LHCN-M2 (cell line): ENCODE measurements around the gene KCND3. TPM values are rescaled to one million over a fixed set of nuclear protein-coding genes. Genes with fewer than 3 reads are reported as not detected.
A peak's percentile ranks its signal among the peaks of the same experiment; 100 is the strongest.

ENCODE experiments used
- DNase-seq: peaks from one replicate; pipeline ENCODE4 v3.0.0-alpha.2; 2012; ENCODE audit warnings: low read depth
- total RNA-seq: library from RNA; depleted of rRNA; stranded (reverse); fragments of >200 nt; gene quantifications from 2 replicates; pipeline ENCODE4 v1.2.3, GENCODE V29; 2014

KCND3 gene
- total RNA-seq, 1 experiment from 2014 or later = not detected

GRCh38 chr1:111988743-111989453, 570 bp downstream of the KCND3 start:
- no peak for DNase-seq

DNA sequence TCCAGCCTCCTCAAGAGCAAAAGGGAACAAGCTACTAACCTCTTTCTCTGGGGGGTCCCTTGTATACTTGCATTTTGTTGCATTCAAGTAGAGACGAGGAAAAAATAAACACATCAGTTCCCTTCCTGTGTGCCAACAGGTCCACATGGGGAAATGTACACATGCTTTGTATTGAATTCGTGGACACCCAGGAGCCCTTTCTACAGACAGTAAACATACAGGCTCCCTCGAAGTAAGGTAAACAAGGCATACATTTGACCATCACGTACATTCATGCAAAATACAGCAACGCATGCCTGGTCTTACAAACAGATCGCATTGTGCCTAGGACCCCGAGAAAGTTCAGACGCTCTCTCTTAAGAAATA, 1.1 kb downstream of the KCND3 start:
- DNase-seq = no peak

DNA sequence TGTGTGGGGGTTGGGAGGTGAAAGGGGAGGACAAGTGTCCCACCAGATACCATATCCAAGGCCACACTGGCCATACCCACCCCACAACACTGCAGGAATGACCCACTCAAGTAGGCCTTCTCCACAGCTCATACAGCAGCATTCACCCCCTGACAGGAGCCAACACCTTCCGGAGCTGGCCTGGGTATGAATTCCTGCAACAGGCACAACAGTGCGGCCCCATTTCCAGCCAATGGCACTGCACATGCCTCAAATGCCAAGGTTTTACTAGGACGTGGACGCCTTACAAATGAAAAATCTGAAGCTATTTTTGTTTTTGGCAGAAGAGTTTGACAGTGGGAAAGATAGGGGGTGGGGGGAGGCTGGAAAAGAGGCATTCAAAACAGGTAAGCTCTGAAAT, 2.0 kb downstream of the KCND3 start:
- no peak for DNase-seq

- DNase-seq = no peak
Observed at GRCh38 chr1:111983500-111983899, 6.0 kb downstream of the KCND3 start.

DNA sequence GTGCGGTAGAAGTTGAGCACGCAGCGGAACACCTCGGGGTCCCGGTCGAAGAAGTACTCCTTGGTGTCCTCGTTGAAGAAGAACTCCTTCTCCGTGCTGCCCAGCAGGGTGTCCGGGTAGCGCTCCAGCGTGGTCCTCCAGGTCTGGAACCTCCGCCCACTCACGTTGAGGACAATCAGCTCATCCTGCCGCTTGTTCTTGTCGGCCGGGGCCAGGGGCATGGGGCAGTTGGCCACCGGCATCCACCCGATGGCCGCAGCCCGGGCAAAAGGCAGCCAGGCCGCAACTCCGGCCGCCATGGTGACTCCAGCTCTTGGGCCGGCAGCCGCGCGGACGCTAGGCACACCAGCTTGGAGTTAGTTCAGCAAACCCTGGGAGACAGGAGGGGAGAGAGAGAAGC, 7.0 kb downstream of the KCND3 start:
- DNase-seq = no peak

DNA sequence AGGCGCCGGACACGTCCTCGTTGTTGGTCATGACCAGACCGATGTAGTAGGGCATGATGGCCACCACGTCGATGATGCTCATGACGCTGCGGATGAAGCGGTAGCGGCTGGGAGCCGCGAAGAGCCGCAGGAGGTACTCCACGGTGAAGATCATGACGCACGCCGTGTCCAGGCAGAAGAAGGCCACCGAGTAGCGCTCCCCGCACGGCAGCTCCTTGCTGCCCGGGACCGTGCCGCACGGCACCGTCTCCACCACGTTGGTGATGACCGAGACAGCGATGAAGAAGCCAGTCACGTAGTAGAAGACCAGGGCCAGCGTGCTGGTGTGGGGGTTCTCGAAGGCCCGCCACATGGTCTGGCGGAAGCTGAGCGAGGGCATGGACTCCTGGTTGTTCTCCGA, 7.6 kb downstream of the KCND3 start:
- no peak for DNase-seq

DNA sequence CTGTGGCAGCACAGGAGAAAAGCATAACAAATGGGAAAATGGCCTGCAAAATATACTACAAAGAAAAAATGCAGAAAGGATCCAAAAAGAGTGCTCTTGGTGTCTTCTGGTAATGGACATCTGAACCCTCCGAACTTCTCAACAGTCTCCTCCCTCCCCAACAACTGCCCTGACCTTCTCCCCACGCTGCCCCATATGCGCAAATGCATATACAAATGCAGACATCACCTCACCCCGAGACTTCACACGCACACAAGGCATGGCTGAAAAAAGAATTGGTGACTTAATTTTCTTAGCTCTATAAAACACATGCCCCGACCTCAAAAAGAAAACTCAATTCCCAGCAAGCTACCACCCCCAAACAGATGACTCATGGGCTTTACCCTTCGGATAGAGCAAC, 8.4 kb downstream of the KCND3 start:
- DNase-seq = no peak

DNA sequence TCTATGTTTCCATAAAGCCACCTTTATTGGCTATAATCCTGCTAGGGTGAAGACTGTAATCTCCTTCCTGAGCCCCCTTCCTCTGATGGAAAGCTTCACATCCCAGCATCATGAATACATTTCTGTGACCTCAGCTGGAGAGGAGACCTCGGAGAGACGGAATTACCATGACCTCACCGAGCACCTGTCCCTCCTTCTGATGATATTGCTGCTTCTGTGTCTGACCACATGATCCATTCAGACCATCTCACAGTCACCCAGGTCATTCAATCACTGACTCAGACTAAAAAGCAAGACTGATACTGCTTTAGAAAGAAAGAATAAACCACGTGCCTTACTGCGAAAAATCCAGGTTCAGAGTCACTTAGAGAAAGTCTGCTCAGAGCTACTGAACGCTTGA, 8.8 kb downstream of the KCND3 start:
- no peak for DNase-seq

- no peak for DNase-seq
Observed at GRCh38 chr1:111978695-111979094, 10.8 kb downstream of the KCND3 start.

DNA sequence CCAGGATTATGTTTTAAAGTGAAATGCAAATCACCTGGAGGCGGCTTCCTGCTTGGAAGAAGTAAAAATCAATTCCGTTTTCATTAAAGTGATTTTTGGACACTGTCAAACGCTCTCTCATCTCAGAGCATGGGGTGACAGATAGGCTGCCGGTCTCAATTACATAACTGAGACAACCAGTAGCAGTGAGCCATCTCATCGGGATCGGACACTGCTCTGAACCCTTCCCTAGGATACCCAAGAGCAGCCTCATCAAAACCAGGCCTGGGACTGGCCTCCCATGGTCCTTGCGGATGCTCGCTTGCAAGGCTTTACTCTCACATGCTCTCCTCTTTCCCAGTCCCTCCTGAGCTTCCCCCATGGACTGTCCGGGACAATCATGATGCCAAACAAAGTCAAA, 12.1 kb downstream of the KCND3 start:
- DNase-seq = no peak

DNA sequence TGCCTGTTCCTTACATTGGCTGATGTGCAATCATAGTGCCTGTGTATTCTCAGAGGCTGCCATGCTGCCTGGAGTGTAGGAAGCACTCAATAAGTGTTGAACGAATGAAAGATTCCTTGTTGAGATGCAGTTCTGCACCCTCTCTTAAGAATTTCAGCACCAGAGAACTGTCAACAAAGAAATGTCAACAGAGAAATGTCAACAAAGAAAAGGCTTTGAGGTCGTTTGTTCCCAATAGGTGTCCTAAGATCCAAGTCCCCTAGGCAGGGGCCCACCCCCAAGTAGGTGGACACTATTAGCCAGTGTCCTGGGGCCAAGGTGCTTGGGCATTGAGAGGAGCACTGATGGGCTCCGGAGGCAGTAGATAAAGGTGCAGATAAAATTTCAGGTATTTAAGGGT, 12.6 kb downstream of the KCND3 start:
- DNase-seq = no peak

DNA sequence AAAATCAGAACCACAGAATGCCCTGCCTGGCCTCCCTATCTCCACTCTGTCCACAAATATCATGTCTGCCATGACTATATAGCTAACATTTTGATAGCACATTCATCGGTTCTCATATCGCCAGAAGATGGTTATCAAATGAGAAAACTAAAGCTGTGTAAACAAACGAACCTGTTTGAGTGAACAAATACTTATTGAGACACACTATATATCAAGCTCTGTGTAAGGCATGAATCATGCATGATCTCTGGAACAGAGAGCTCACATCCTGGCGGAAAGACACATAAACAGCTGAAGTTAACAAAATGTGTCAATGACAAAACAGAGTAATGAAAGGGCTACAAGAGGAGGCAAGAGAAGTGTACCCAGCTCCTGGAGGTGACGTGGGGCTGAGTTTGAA, 13.1 kb downstream of the KCND3 start:
- peak; percentile 8 for DNase-seq

DNA sequence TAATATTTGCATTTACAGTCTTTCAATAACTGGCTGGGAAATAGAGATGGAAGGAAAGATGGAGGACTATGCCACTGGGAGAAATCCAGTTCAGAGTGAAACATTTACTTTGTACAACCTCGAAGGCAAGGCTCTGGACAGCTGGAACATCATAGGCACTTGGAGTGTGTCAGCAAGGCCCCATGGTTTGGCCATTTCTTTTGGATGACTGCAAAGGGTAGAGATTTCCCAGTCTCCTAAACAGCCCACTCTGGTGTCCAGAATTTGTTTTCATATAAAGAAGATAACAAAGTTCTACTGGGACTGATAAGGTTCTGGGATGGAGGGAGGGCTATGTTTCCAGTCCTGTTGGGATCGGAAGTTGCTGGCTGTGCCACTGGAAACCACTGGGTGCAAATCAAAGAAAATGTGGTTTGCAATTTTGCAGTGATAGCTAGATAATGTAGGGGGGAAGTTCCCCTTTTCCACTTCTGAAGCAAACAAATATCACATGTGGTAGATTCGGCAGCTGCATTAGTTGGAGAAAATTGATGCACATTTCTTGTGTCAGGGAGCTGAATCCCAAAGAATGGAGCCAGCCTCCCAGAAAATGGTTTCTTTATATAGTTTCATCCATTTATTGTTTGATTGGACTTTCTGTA, 16.2 kb downstream of the KCND3 start:
- no peak for DNase-seq

DNA sequence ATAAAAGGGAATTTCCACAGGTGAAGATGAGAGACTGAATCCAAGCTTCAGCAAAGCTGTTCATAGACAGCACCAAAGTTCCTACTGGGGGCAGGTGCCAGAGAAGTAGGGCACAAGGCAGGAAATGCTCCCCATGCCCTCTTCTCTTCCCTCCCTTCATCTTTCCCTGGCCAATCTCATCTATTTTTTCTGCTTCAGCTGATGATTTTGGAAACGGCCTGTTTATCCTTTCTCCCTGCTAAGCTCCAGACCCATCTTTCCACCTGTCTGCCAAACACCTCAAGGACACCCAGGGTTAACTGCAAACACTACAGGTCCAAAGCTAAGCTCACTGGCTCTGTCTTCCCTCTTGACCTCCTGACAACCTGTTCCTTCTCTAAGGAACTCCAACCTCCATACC, 18.1 kb downstream of the KCND3 start:
- no peak for DNase-seq

- DNase-seq = no peak
Observed at GRCh38 chr1:111968511-111968910, 21.0 kb downstream of the KCND3 start.

DNA sequence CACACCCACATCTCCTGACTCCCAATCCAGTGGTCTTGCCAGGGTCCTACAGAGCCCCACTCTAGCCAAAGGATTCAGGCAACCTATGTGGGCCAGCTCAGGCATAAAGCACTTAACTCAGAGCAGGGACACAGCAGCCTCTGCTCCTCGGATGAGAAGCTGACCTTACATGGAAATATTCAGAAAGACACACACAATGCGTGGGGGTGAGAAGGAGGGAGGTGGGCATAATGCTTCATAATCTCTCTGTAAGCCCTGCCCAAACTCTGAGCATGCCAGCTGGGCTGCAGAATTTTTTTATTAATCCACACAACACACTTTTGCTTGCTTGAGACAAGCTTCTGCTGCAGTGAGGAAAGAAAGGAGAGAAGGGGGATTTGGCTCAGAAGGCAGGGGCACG, 21.6 kb downstream of the KCND3 start:
- no peak for DNase-seq

DNA sequence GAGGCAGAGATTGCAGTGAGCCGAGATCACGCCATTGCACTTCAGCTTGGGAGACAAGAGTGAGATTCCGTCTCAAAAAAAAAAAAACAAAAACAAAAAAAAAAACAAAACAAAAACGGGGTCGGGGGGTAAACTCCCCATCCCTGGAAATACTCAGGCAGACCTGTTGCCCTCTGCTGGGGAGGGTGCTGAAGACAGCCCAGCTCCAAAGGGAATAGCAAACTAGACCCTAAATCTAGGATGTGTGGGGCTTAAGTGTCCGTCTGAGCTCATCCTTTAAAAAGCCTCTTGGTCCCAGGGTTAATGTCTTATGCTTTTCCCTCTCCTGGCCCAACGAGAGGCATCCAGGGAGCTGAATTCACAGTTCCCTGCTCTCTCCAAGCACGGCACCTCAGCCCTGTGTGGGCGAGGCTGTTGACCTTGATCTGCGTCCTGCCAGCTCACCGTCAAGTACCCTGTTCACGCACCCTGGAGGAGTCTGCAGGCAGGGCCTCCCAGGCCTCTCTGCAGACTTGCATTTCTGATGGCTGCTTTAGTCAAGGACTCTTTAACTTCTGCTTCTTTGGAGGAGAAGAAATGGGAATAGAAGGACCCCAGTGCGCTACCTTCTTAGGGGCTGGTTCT, 22.3 kb downstream of the KCND3 start:
- no peak for DNase-seq

DNA sequence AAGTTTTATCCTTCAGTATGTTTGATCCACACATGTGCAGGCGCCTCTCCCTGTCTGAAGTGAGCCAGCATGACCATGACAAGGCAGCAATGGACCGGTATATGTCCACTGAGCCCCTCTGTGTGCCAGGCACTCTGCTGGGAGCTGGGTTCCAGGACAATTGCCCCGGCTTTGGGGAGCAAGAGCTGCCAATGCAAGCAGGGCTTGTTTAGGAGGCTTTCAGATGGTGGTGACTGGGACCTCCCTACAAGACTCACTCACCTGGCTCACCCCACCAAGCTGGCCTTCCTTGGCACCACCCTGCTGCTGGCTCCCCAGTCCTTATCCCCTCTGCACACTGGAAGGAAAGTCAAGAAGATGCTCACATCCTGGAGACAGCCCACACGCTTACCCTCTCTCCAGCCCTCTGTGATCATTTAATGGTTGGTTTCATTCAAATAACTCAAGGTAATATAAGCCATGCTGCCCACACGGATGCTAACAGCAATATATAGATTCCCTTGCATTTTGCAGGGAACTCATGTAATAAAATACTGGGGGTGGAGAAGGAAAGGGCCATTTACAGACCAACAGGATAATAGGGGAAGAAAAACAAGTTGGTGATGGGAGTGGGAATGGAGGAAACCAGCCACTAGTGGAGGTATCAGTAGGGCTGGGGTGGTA, 23.6 kb downstream of the KCND3 start:
- no peak for DNase-seq

- no peak for DNase-seq
Observed at GRCh38 chr1:111963985-111964738, 25.3 kb downstream of the KCND3 start.

- DNase-seq = no peak
Observed at GRCh38 chr1:111961773-111962565, 27.5 kb downstream of the KCND3 start.

- no peak for DNase-seq
Observed at GRCh38 chr1:111961016-111961415, 28.5 kb downstream of the KCND3 start.
